HepG2 (cell line): ENCODE measurements around the gene CFAP73. TPM values are rescaled to one million over a fixed set of nuclear protein-coding genes. Genes with fewer than 3 reads are reported as not detected.

Source experiments
- AGO2 ChIP-seq: fragments of 200-400 bp; formaldehyde crosslinking; optimal IDR thresholded peaks from 2 replicates; pipeline ENCODE3; 2017; ENCODE audit warnings: mild to moderate bottlenecking, low read depth, low read length, moderate library complexity
- CHD4 ChIP-seq: fragments of 200-600 bp; sonication (generic); IDR thresholded peaks from 2 replicates; pipeline ENCODE4 v1.7.0; 2017; ENCODE audit warnings: mild to moderate bottlenecking, low read length, borderline replicate concordance
- DR1 ChIP-seq: sonication (generic); formaldehyde crosslinking; IDR thresholded peaks from 2 replicates; pipeline ENCODE4 v1.8.0; 2021; ENCODE audit warnings: mild to moderate bottlenecking, missing genetic modification reagents, inconsistent platforms
- FOXO1 ChIP-seq: sonication (generic); formaldehyde crosslinking; IDR thresholded peaks from 2 replicates; pipeline ENCODE4 v1.4.0; 2020; ENCODE audit warnings: missing genetic modification reagents
- KDM3A ChIP-seq: IDR thresholded peaks from 2 replicates; pipeline ENCODE4 v1.6.1; 2018; ENCODE audit warnings: low read depth, missing compliant biosample characterization
- RFX1 ChIP-seq: fragments of 450-650 bp; IDR thresholded peaks from 2 replicates; pipeline ENCODE4 v1.6.1; 2017
- SNAPC4 ChIP-seq: sonication (generic); formaldehyde crosslinking; IDR thresholded peaks from 2 replicates; pipeline ENCODE4 v1.4.0; 2020; ENCODE audit warnings: mild to moderate bottlenecking, missing genetic modification reagents
- TRIM22 ChIP-seq: fragments of 450-650 bp; IDR thresholded peaks from 2 replicates; pipeline ENCODE4 v1.6.1; 2017
- ZBTB20 ChIP-seq: sonication (generic); formaldehyde crosslinking; IDR thresholded peaks from 2 replicates; pipeline ENCODE4 v1.8.1; 2023; ENCODE audit warnings: missing genetic modification reagents, low read depth, mild to moderate bottlenecking, borderline replicate concordance
- ZBTB7B ChIP-seq: sonication (generic); formaldehyde crosslinking; IDR thresholded peaks from 2 replicates; pipeline ENCODE4 v1.4.0; 2020; ENCODE audit warnings: missing genetic modification reagents
- ZC3H4 ChIP-seq: sonication (generic); formaldehyde crosslinking; IDR thresholded peaks from 2 replicates; pipeline ENCODE4 v1.4.0; 2020; ENCODE audit warnings: missing genetic modification reagents, borderline replicate concordance
- ZFP91 ChIP-seq: sonication (generic); formaldehyde crosslinking; IDR thresholded peaks from 2 replicates; pipeline ENCODE4 v1.9.0; 2022; ENCODE audit warnings: missing genetic modification reagents, mild to moderate bottlenecking, borderline replicate concordance
- ZNF281 ChIP-seq: sonication (generic); formaldehyde crosslinking; IDR thresholded peaks from 2 replicates; pipeline ENCODE4 v1.4.0; 2020; ENCODE audit warnings: missing genetic modification reagents, borderline replicate concordance
- ZNF296 ChIP-seq: sonication (generic); formaldehyde crosslinking; conservative IDR thresholded peaks from 2 replicates; pipeline ENCODE4 v1.5.0; 2020; ENCODE audit warnings: mild to moderate bottlenecking, missing genetic modification reagents
- polyA plus RNA-seq, 8 experiments: library from polyadenylated mRNA; depleted of rRNA in 3 of 8; stranded (reverse) in 7 of 8; unstranded in 1 of 8; fragments of >200 nt; fragmentation: Illumina TruSeq in 4 of 8; extraction: Trizol in 4 of 8; gene quantifications; 2 replicates each; pipeline versions ENCODE4 v1.2.1 to v1.2.3, GENCODE V29; 2011 to 2016; ENCODE audit warnings: low read depth in 4 of 8, missing spikeins in 1 of 8, mixed read lengths in 1 of 8; ENCODE audit not compliant: insufficient read depth in 1 of 8
- total RNA-seq, 5 experiments: library from RNA; depleted of rRNA; stranded (reverse); fragments of >200 nt; fragmentation: Illumina TruSeq; extraction: Trizol; gene quantifications; 2 replicates each; pipeline ENCODE4 v1.2.3, GENCODE V29; 2016; ENCODE audit warnings: low read depth in 1 of 5

CFAP73 gene
- total and polyA plus RNA-seq, 2 of the 13 experiments (the other 11 are each of a cell fraction or from before 2014, with no cell fraction given), result not detected

- TF ChIP-seq SNAPC4 (CRISPR knock-in tag) (peak; percentile 89; the same call in 1 of the 2 replicates), ZNF281 (CRISPR knock-in tag) (peak; percentile 16; the same call in 1 of the 2 replicates), KDM3A (CRISPR knock-in tag) (peak; percentile 38; the same call in 1 of the 2 replicates), AGO2 (peak; percentile 91), ZNF296 (CRISPR knock-in tag) (no peak), ZBTB7B (peak; percentile 94), TRIM22 (no peak), CHD4 (no peak), ZBTB20 (CRISPR knock-in tag) (peak; percentile 70; the same call in 1 of the 2 replicates), ZFP91 (CRISPR knock-in tag) (peak; percentile 96), ZC3H4 (CRISPR knock-in tag) (no peak), DR1 (CRISPR knock-in tag) (peak; percentile 80), FOXO1 (no peak), RFX1 (no peak)
These were observed 35.9 kb downstream of the CFAP73 start, which contains the start of the genes DDX54 and RITA1 (continued) for GRCh38 chr12:113185180-113186032.
